Measurements from ENCODE around the gene TAF4B.
"Not testable (repeated sequence)": the region's sequence is repeated elsewhere in the genome, so short reads cannot be mapped to it uniquely, and the experiment has no call there.

TAF4B gene

DNA sequence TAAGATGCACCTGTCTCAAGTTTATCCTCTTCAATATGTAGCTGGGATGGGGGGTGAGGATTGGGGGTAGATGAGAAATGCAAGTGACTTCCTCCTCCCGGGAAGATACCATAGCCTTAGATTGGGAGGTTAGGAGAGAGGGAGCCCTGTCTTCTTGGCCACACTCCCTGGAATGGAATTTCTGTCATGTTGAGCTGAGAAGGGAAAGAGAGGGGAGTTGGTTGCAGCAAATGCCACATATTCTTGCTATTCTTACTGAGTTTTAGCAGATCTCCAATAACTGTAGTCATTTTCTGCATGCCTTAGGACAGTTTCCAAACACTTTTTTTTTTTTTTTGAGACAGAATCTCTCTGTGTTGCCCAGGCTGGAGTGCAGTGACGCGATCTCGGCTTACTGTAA lies 35.9 kb downstream of the TAF4B start:
- H3K4me3 Mint-ChIP-seq: no peak overlapping the region
- no peak overlapping the region for H3K27ac Mint-ChIP-seq
- H3K36me3 Mint-ChIP-seq: peaks cover 11% of the 10 kb centered on the region
- H3K4me1 Mint-ChIP-seq (ENCODE audit: low read depth): peaks cover 21% of the 10 kb centered on the region
- no peaks in the 10 kb centered on the region for H3K27me3 Mint-ChIP-seq
- no peaks in the 10 kb centered on the region for H3K9me3 Mint-ChIP-seq (ENCODE audit: low read depth)

DNA sequence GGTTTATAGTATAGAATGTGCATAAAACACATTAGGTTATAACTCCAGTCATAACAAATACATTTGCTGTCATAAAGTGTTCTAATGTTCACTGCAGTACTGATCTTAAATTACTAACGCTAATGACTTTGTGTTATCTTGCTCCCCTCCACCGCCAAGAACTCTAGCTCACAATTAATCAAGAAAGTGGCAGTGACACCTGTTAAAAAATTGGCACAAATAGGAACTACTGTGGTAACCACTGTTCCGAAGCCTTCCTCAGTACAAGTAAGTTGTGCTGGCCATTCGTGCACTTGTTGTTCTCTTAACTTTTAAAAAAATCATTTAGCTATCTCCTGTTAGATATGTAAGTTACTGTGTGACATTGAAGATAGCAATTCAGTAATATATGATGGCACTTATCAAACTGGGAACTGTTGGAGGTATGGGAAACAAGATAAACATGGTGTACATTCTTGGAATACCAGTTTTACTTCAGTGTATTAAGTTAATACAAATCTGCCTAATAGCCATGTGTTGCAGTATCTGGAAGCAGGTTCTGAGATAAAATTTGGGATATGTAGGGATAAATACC lies 41.2 kb downstream of the TAF4B start:
- Mint-ChIP-seq H3K9me3 (ENCODE audit: low read depth) (no peaks in the 10 kb centered on the region), H3K27ac (no peak overlapping the region), H3K4me1 (ENCODE audit: low read depth) (peaks cover 4% of the 10 kb centered on the region)

GRCh38 chr18:26268454-26268853 lies 42.2 kb downstream of the TAF4B start:
- Mint-ChIP-seq H3K4me3 (no peak overlapping the region), H3K36me3 (peaks cover 27% of the 10 kb centered on the region), H3K27ac (no peak overlapping the region), H3K9me3 (ENCODE audit: low read depth) (no peaks in the 10 kb centered on the region), H3K4me1 (ENCODE audit: low read depth) (peaks cover 2% of the 10 kb centered on the region), H3K27me3 (no peaks in the 10 kb centered on the region)

More for the DNA sequence above, 41.2 kb downstream of the TAF4B start:
- Mint-ChIP-seq H3K27me3 (no peaks in the 10 kb centered on the region), H3K4me3 (no peak overlapping the region), H3K36me3 (peaks cover 27% of the 10 kb centered on the region)

GRCh38 chr18:26271917-26272549 lies 45.8 kb downstream of the TAF4B start:
- Mint-ChIP-seq H3K36me3 (peaks cover 36% of the 10 kb centered on the region), H3K27me3 (no peaks in the 10 kb centered on the region), H3K9me3 (ENCODE audit: low read depth) (no peaks in the 10 kb centered on the region), H3K27ac (no peak overlapping the region), H3K4me1 (ENCODE audit: low read depth) (no peaks in the 10 kb centered on the region), H3K4me3 (no peak overlapping the region)

DNA sequence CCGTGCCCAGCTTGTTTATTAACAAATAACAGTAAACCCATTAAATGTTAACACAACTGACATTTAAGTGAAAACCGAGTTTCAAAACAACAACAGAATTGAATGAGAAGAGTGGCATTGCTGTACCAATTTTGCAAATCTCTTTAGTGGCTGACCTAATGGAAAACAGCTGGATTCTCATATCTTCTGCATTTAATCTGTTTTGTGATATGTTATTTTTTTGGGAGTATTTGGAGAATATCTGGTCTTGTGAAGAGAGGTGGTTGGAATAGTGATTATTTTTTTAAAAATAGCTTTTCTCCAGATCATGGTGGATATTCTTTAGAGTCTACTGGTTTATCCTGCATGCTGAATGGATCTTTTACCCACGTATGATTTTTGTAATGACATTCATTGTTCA lies 51.1 kb downstream of the TAF4B start:
- H3K9me3 Mint-ChIP-seq (ENCODE audit: low read depth): no peaks in the 10 kb centered on the region
- no peaks in the 10 kb centered on the region for H3K4me1 Mint-ChIP-seq (ENCODE audit: low read depth)
- peaks cover 37% of the 10 kb centered on the region for H3K36me3 Mint-ChIP-seq
- H3K27ac Mint-ChIP-seq: no peak overlapping the region
- H3K4me3 Mint-ChIP-seq: no peak overlapping the region
- H3K27me3 Mint-ChIP-seq: no peaks in the 10 kb centered on the region

DNA sequence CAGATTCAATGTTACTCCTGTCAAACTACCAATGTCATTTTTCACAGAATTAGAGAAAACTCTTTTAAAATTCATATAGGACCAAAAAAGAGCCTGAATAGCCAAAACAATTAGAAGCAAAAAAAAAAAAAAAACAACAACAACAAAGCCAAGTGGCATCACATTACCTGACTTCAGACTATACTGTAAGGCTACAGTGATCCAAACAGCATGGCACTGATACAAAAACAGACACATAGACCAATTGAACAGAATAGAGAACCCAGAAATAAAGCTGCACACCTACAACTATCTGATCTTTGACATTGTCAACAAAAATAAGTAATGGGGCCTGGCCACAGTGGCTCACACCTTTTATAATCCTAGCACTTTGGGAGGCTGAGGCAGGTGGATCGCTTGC lies 53.2 kb downstream of the TAF4B start:
- H3K36me3 Mint-ChIP-seq: peaks cover 43% of the 10 kb centered on the region
- peaks cover 5% of the 10 kb centered on the region for H3K9me3 Mint-ChIP-seq (ENCODE audit: low read depth)
- H3K4me3 Mint-ChIP-seq: no peak overlapping the region
- no peaks in the 10 kb centered on the region for H3K4me1 Mint-ChIP-seq (ENCODE audit: low read depth)
- no peak overlapping the region for H3K27ac Mint-ChIP-seq
- no peaks in the 10 kb centered on the region for H3K27me3 Mint-ChIP-seq

DNA sequence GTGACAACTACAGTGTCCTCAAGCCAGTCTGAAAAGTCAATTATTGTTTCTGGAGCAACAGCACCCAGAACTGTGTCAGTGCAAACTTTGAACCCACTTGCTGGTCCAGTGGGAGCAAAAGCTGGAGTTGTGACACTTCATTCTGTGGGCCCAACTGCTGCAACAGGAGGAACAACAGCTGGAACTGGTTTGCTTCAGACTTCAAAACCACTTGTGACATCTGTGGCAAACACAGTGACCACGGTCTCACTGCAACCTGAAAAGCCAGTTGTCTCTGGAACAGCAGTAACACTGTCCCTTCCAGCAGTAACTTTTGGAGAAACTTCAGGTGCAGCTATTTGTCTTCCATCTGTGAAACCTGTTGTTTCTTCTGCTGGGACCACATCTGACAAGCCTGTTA lies 59.8 kb downstream of the TAF4B start:
- Mint-ChIP-seq H3K27ac (no peak overlapping the region), H3K9me3 (ENCODE audit: low read depth) (peaks cover 5% of the 10 kb centered on the region), H3K4me1 (ENCODE audit: low read depth) (peaks cover 7% of the 10 kb centered on the region), H3K27me3 (no peaks in the 10 kb centered on the region), H3K4me3 (no peak overlapping the region), H3K36me3 (peaks cover 23% of the 10 kb centered on the region)

DNA sequence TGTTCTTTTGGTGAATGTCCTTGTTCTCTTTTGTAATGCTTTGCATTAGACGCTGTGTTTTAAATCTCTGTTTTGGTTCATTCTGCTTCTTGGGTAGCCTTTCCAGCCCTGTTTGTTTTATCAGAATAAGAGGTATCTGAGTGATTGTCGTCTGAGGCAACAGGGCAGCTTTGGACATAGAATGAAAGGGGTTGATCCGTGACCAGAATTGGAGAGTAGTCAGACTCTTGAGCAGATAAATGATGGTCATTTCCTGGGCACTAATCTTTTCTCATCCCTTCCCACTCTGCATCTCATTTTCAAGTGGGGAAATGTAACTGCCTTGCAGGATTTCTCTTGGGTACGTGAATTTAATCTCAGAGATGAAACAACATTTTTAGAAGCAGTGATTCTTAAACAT lies 61.4 kb downstream of the TAF4B start:
- Mint-ChIP-seq H3K36me3 (peaks cover 24% of the 10 kb centered on the region), H3K27me3 (no peaks in the 10 kb centered on the region)

GRCh38 chr18:26290385-26290784 lies 64.1 kb downstream of the TAF4B start:
- H3K4me1 Mint-ChIP-seq (ENCODE audit: low read depth): peaks cover 10% of the 10 kb centered on the region
- H3K27ac Mint-ChIP-seq: no peak overlapping the region

More for the DNA sequence above, 61.4 kb downstream of the TAF4B start:
- H3K27ac Mint-ChIP-seq: no peak overlapping the region
- peaks cover 7% of the 10 kb centered on the region for H3K4me1 Mint-ChIP-seq (ENCODE audit: low read depth)
- no peak overlapping the region for H3K4me3 Mint-ChIP-seq
- peaks cover 5% of the 10 kb centered on the region for H3K9me3 Mint-ChIP-seq (ENCODE audit: low read depth)

DNA sequence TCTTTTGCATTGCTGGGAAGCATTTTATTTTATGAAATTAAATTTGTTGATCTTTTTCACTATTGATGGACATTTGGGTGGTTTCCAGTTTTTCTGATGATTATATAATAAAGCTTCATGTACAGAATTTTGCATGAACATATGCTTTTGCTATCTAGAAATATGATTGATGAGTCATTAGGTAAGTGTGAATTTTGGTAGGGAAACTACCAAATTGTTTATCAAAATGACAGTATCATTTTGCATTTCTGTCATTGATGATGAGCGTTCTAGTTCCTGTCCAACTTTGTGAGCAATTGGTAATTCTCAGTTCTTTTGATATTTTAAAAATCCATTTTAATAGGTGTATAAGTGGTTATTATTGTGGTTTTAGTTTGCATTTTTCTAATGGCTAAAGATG lies 67.7 kb downstream of the TAF4B start:
- Mint-ChIP-seq H3K4me3 (no peak overlapping the region), H3K9me3 (ENCODE audit: low read depth) (no peaks in the 10 kb centered on the region), H3K4me1 (ENCODE audit: low read depth) (peaks cover 10% of the 10 kb centered on the region), H3K27ac (no peak overlapping the region), H3K27me3 (no peaks in the 10 kb centered on the region), H3K36me3 (peaks cover 9% of the 10 kb centered on the region)

More at GRCh38 chr18:26290385-26290784, 64.1 kb downstream of the TAF4B start:
- Mint-ChIP-seq H3K36me3 (peaks cover 16% of the 10 kb centered on the region), H3K27me3 (no peaks in the 10 kb centered on the region), H3K4me3 (no peak overlapping the region), H3K9me3 (ENCODE audit: low read depth) (no peaks in the 10 kb centered on the region)

- Mint-ChIP-seq H3K4me1 (ENCODE audit: low read depth) (peaks cover 5% of the 10 kb centered on the region), H3K27ac (no peak overlapping the region), H3K9me3 (ENCODE audit: low read depth) (no peaks in the 10 kb centered on the region), H3K27me3 (no peaks in the 10 kb centered on the region), H3K4me3 (no peak overlapping the region), H3K36me3 (peaks cover 12% of the 10 kb centered on the region)
Measured at GRCh38 chr18:26298107-26298506, 71.9 kb downstream of the TAF4B start.

GRCh38 chr18:26301681-26302080 lies 75.4 kb downstream of the TAF4B start:
- Mint-ChIP-seq H3K36me3 (peaks cover 11% of the 10 kb centered on the region), H3K4me3 (no peak overlapping the region), H3K27ac (no peak overlapping the region), H3K27me3 (no peaks in the 10 kb centered on the region), H3K4me1 (ENCODE audit: low read depth) (peaks cover 2% of the 10 kb centered on the region), H3K9me3 (ENCODE audit: low read depth) (no peaks in the 10 kb centered on the region)

- H3K36me3 Mint-ChIP-seq: peaks cover 12% of the 10 kb centered on the region
- H3K27me3 Mint-ChIP-seq; H3K4me3 Mint-ChIP-seq; H3K27ac Mint-ChIP-seq; H3K9me3 Mint-ChIP-seq (ENCODE audit: low read depth); H3K4me1 Mint-ChIP-seq (ENCODE audit: low read depth): not testable (repeated sequence)
Measured at GRCh38 chr18:26303222-26303621, 77.0 kb downstream of the TAF4B start.

DNA sequence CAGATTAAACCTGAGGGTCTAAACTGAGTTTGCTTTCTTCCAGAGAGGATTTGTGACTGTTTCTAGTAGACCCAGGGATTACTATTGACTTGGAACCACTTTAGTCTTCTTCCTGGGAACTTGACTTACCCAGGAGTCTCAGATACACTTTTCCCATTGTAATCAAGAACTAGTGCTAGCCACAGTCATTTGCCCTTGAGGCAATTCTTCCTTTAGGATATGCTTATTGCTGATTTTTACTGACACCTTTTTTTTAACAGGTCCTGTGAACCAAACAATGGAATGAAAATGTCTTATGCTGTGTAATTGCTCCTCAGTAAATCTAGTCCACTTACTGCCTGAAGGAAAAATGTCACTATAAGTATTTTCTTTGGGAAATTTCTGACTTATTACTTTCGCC lies 78.3 kb downstream of the TAF4B start:
- H3K4me1 Mint-ChIP-seq (ENCODE audit: low read depth): peaks cover 1% of the 10 kb centered on the region
- no peak overlapping the region for H3K4me3 Mint-ChIP-seq
- H3K27ac Mint-ChIP-seq: no peak overlapping the region
- no peaks in the 10 kb centered on the region for H3K27me3 Mint-ChIP-seq
- H3K9me3 Mint-ChIP-seq (ENCODE audit: low read depth): no peaks in the 10 kb centered on the region
- H3K36me3 Mint-ChIP-seq: peaks cover 13% of the 10 kb centered on the region

GRCh38 chr18:26307161-26307773 lies 81.0 kb downstream of the TAF4B start:
- peaks cover 11% of the 10 kb centered on the region for H3K36me3 Mint-ChIP-seq
- H3K4me1 Mint-ChIP-seq (ENCODE audit: low read depth): peaks cover 5% of the 10 kb centered on the region
- H3K27me3 Mint-ChIP-seq: no peaks in the 10 kb centered on the region
- H3K27ac Mint-ChIP-seq: no peak overlapping the region
- no peaks in the 10 kb centered on the region for H3K9me3 Mint-ChIP-seq (ENCODE audit: low read depth)
- H3K4me3 Mint-ChIP-seq: no peak overlapping the region

DNA sequence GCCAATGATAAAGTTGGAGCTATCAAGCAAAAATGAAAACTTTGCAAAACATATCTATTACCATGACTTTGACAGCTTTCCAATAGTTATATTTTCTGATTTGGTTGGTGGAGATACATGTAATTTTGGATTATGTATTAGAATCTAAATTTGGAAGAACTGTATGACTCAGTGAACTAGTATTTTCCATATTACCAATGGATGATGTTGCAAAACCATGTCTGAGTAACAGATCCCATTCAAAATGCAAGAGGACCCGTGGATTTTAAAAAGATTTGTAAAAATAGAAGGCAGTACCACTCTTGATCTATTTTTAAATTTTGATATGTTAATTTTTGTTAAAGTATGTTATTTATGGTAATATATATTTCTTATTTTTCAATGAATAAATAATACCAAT lies 83.0 kb downstream of the TAF4B start:
- Mint-ChIP-seq H3K4me3 (no peak overlapping the region), H3K27me3 (no peaks in the 10 kb centered on the region), H3K36me3 (peaks cover 11% of the 10 kb centered on the region), H3K4me1 (ENCODE audit: low read depth) (peaks cover 5% of the 10 kb centered on the region), H3K27ac (no peak overlapping the region), H3K9me3 (ENCODE audit: low read depth) (no peaks in the 10 kb centered on the region)

Data from activated naive CD8-positive, alpha-beta T cell (primary cell).